ENCODE results near the gene LTBP3. TPM values are rescaled to one million over a fixed set of nuclear protein-coding genes. Genes with fewer than 3 reads are reported as not detected.

The LTBP3 gene
- total and polyA plus RNA-seq, 2 of the 13 experiments (the other 11 are each of a cell fraction or from before 2014, with no cell fraction given): 12.2 to 68.1 TPM

DNA sequence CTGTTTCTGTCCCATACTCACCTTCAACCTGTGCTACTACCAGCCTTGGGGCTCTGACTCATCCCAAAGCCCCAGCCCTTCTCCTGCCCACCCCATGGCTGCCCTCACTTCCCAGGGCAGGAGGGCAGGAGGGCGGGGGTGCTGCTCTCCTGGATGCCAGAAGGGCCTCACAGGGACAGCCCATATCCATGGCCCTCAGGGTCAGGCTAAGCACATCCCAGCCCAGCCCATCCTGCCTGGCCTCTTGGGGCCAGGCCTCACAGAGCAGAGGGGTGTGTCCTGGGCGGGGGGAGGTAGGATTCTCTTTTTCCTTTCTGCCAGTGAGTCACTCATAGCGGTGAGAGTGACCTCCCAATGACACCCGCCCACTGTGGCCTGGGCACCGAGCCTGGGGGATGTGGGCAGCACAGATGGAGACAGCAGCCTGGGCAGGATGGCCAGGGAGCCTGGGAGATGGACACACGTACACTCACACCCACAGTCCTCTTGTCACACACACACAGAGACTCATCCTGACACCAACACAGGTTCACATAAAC is 2.4 kb downstream of the LTBP3 start (continued):
- TF ChIP-seq, protein P1, sequence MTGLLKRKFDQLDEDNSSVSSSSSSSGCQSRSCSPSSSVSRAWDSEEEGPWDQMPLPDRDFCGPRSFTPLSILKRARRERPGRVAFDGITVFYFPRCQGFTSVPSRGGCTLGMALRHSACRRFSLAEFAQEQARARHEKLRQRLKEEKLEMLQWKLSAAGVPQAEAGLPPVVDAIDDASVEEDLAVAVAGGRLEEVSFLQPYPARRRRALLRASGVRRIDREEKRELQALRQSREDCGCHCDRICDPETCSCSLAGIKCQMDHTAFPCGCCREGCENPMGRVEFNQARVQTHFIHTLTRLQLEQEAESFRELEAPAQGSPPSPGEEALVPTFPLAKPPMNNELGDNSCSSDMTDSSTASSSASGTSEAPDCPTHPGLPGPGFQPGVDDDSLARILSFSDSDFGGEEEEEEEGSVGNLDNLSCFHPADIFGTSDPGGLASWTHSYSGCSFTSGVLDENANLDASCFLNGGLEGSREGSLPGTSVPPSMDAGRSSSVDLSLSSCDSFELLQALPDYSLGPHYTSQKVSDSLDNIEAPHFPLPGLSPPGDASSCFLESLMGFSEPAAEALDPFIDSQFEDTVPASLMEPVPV (CRISPR knock-in tag; IDR thresholded peaks at IDR 0.05): no peak
- no peak for TF ChIP-seq RBM22 (optimal IDR thresholded peaks at IDR 0.05; ENCODE audit: low read length)
- no peak for TF ChIP-seq ZNF431 (CRISPR knock-in tag; IDR thresholded peaks at IDR 0.05; ENCODE audit: borderline replicate concordance, low read depth)
- TF ChIP-seq ZNF570 (CRISPR knock-in tag; IDR thresholded peaks at IDR 0.05; ENCODE audit: borderline replicate concordance): no peak
- no peak for TF ChIP-seq ZNF616 (CRISPR knock-in tag; IDR thresholded peaks at IDR 0.05; ENCODE audit: low read depth)
- TF ChIP-seq ZSCAN21 (CRISPR knock-in tag; IDR thresholded peaks at IDR 0.05; ENCODE audit: borderline replicate concordance): no peak
- TF ChIP-seq, protein P2, sequence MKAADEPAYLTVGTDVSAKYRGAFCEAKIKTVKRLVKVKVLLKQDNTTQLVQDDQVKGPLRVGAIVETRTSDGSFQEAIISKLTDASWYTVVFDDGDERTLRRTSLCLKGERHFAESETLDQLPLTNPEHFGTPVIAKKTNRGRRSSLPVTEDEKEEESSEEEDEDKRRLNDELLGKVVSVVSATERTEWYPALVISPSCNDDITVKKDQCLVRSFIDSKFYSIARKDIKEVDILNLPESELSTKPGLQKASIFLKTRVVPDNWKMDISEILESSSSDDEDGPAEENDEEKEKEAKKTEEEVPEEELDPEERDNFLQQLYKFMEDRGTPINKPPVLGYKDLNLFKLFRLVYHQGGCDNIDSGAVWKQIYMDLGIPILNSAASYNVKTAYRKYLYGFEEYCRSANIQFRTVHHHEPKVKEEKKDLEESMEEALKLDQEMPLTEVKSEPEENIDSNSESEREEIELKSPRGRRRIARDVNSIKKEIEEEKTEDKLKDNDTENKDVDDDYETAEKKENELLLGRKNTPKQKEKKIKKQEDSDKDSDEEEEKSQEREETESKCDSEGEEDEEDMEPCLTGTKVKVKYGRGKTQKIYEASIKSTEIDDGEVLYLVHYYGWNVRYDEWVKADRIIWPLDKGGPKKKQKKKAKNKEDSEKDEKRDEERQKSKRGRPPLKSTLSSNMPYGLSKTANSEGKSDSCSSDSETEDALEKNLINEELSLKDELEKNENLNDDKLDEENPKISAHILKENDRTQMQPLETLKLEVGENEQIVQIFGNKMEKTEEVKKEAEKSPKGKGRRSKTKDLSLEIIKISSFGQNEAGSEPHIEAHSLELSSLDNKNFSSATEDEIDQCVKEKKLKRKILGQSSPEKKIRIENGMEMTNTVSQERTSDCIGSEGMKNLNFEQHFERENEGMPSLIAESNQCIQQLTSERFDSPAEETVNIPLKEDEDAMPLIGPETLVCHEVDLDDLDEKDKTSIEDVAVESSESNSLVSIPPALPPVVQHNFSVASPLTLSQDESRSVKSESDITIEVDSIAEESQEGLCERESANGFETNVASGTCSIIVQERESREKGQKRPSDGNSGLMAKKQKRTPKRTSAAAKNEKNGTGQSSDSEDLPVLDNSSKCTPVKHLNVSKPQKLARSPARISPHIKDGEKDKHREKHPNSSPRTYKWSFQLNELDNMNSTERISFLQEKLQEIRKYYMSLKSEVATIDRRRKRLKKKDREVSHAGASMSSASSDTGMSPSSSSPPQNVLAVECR (CRISPR knock-in tag; IDR thresholded peaks at IDR 0.05; ENCODE audit: borderline replicate concordance): no peak; the same call in 1 of the 2 replicates
- peak; percentile 17; the same call in 1 of the 2 replicates for TF ChIP-seq ZNF768 (CRISPR knock-in tag; IDR thresholded peaks at IDR 0.05)
- TF ChIP-seq ZNF607 (CRISPR knock-in tag; IDR thresholded peaks at IDR 0.05; ENCODE audit: borderline replicate concordance): no peak
- TF ChIP-seq SMAD3 (CRISPR knock-in tag; IDR thresholded peaks at IDR 0.05): no peak
- TF ChIP-seq STAT5B (CRISPR knock-in tag; IDR thresholded peaks at IDR 0.05): no peak
- TF ChIP-seq HHEX (CRISPR knock-in tag; IDR thresholded peaks at IDR 0.05): no peak
- TF ChIP-seq, protein P3, sequence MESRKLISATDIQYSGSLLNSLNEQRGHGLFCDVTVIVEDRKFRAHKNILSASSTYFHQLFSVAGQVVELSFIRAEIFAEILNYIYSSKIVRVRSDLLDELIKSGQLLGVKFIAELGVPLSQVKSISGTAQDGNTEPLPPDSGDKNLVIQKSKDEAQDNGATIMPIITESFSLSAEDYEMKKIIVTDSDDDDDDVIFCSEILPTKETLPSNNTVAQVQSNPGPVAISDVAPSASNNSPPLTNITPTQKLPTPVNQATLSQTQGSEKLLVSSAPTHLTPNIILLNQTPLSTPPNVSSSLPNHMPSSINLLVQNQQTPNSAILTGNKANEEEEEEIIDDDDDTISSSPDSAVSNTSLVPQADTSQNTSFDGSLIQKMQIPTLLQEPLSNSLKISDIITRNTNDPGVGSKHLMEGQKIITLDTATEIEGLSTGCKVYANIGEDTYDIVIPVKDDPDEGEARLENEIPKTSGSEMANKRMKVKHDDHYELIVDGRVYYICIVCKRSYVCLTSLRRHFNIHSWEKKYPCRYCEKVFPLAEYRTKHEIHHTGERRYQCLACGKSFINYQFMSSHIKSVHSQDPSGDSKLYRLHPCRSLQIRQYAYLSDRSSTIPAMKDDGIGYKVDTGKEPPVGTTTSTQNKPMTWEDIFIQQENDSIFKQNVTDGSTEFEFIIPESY (CRISPR knock-in tag; IDR thresholded peaks at IDR 0.05): peak; percentile 12; the same call in 1 of the 2 replicates
- TF ChIP-seq, protein P4, sequence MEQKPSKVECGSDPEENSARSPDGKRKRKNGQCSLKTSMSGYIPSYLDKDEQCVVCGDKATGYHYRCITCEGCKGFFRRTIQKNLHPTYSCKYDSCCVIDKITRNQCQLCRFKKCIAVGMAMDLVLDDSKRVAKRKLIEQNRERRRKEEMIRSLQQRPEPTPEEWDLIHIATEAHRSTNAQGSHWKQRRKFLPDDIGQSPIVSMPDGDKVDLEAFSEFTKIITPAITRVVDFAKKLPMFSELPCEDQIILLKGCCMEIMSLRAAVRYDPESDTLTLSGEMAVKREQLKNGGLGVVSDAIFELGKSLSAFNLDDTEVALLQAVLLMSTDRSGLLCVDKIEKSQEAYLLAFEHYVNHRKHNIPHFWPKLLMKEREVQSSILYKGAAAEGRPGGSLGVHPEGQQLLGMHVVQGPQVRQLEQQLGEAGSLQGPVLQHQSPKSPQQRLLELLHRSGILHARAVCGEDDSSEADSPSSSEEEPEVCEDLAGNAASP (CRISPR knock-in tag; IDR thresholded peaks at IDR 0.05; ENCODE audit: borderline replicate concordance): 0 out of 2 replicates have a peak, but pooled peaks have one; percentile 30
- TF ChIP-seq EEA1 (CRISPR knock-in tag; IDR thresholded peaks at IDR 0.05; ENCODE audit: borderline replicate concordance): no peak
- TF ChIP-seq ZNF235 (CRISPR knock-in tag; IDR thresholded peaks at IDR 0.05; ENCODE audit: borderline replicate concordance): no peak
- TF ChIP-seq, protein P5, sequence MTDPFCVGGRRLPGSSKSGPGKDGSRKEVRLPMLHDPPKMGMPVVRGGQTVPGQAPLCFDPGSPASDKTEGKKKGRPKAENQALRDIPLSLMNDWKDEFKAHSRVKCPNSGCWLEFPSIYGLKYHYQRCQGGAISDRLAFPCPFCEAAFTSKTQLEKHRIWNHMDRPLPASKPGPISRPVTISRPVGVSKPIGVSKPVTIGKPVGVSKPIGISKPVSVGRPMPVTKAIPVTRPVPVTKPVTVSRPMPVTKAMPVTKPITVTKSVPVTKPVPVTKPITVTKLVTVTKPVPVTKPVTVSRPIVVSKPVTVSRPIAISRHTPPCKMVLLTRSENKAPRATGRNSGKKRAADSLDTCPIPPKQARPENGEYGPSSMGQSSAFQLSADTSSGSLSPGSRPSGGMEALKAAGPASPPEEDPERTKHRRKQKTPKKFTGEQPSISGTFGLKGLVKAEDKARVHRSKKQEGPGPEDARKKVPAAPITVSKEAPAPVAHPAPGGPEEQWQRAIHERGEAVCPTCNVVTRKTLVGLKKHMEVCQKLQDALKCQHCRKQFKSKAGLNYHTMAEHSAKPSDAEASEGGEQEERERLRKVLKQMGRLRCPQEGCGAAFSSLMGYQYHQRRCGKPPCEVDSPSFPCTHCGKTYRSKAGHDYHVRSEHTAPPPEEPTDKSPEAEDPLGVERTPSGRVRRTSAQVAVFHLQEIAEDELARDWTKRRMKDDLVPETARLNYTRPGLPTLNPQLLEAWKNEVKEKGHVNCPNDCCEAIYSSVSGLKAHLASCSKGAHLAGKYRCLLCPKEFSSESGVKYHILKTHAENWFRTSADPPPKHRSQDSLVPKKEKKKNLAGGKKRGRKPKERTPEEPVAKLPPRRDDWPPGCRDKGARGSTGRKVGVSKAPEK (CRISPR knock-in tag; IDR thresholded peaks at IDR 0.05; ENCODE audit: borderline replicate concordance): no peak
